HG02885 (cell line): ENCODE data around the gene TMEM50B.
A peak's percentile ranks its signal among the peaks of the same experiment; 100 is the strongest.
"Not testable (repeated sequence)": the region's sequence is repeated elsewhere in the genome, so short reads cannot be mapped to it uniquely, and the experiment has no call there.

Experiments used
- ATAC-seq: cut with Tn5 transposase; IDR thresholded peaks from one replicate; pipeline ENCODE4 v1.9.1; 2021; ENCODE audit warnings: mild to moderate bottlenecking; ENCODE audit not compliant: unreplicated experiment, poor library complexity

Gene TMEM50B

GRCh38 chr21:33478935-33479678 is 667 bp downstream of the TMEM50B start:
- peak; percentile 21 for ATAC-seq

GRCh38 chr21:33478182-33478581 is 1.6 kb downstream of the TMEM50B start:
- no peak for ATAC-seq

DNA sequence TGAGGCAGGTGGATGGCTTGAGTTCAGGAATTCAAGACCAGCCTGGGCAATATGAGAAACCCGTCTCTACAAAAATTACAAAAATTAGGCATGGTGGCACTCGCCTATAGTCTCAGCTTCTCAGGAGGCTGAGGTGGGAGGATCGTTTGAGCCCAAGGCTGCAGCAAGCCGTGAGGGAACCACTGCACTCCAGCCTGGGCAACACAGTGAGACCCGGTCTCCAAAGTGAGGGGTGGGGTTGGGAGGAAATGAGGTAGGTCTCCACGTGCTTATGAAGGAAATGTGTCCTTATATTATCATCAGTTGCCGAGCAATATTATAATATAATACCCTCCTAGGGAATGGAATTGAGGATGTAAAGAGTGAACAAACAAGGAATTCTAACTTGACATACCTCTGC is 2.7 kb downstream of the TMEM50B start:
- ATAC-seq = no peak

DNA sequence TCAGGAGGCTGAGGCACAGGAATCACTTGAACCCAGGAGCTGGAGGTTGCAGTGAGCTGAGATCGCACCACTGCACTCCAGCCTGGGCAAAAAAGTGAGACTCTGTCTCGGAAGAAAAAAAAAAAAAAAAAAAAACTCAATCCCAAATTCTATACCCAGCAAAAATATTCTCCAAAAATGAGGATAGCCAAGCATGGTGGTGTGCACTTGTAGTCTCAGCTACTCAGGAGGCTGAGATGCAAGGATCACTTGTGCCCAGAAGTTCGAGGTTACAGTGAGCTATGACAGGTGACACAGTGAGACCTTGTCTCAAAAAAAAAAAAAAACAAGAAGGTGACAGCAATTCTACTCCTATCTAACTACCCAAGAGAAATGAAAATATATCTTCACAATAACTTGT is 6.4 kb downstream of the TMEM50B start:
- ATAC-seq = no peak

- no peak for ATAC-seq
These were observed 9.1 kb downstream of the TMEM50B start for GRCh38 chr21:33470701-33471100.

DNA sequence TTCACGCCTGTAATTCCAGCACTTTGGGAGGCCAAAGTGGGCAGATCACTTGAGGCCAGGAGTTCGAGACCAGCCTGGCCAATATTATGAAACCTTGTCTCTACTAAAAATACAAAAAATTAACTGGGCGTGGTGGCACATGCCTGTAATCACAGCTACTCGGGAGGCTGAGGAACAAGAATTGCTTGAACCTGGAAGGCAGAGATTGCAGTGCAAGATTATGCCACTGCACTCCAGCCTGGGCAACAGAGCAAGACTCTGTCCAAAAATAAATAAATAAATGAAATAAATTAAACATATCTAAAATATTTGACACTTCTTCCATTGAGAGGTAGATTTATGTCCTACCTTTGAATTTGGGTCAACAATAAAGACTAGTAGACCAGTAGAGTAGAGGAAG is 10.6 kb downstream of the TMEM50B start:
- ATAC-seq = not testable (repeated sequence)

DNA sequence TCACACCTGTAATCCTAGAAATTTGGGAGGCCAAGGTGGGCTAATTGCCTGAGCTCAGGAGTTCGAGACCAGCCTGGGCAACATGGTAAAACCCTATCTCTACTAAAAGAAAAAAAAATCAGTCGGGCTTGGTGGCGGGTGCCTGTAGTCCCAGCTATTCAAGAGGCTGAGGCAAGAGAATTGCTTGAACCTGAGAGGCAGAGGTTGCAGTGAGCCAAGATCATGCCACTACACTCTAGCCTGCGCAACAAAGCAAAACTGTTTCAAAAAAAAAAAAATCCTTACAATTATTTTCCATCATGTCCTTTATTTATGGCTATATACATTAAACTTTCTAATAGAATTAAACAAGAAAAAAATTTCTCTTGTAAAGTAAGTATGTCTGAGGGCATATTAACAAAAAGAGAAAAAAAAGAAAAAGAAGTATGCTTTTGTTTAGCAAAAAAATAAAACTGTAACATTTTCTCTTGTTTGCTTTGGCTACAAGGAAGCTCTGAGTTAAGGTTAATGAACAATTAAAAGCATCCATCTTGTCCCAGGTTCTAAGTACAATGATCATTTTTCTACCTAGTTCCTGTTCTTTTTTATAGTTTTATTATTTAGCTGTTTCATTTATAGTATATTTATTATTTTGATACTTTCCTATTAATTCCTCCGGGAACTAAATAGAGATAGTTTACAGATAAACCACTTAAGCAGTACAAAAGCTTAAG is 18.1 kb downstream of the TMEM50B start:
- no peak for ATAC-seq

DNA sequence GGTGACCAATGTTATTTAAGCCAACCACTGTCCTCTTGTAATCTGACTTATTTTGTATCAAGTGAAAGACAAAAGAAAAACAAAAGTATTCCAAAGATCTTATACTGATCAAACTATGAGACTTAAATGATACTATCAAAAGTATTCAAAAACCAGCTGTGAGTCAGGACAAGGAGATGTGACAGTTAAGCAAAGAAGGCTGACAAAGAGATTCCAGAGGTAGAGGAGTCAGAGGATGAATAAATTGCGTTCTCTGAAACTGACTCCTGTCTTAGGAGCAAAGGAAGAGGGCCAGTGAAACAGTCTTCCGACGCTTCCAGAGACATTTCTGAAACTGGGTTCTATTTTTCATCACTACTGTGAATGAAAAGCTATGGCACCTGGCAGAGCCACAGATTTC is 20.9 kb downstream of the TMEM50B start:
- ATAC-seq = no peak

DNA sequence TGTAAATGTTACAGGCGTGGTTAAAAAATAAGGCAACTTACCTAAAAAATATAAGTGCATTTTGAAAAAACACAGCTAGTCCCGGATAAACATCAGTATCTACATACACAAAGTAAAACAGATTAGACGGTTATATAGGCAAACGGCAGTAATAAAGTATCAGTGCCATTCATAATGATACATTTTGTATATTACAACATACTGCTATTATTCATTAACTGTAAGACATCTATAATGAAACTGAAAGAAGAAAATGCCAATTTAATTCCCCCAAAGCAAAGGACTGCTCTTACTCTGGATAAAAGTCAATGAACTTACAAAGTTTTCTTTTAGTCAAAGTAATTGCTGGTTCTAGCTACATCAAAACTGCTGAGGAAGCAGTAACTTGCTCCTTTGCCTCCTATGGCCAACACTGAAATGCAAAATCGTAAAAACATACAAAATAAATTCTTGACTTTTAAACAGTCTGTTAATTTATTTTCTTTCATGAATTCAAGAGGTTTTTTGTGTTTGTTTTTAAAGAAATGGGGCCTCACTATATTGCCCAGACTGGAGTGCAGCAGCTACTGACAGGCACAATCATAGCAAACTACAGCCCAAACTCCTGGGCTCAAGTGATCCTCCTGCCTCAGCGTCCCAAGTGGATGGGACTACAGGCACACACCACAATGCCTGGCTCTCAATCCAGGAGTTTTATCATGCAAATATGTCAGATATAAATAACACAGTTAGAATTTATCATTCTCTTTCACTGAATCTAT is 23.9 kb downstream of the TMEM50B start:
- ATAC-seq = no peak

- no peak for ATAC-seq
These were observed 27.4 kb downstream of the TMEM50B start for GRCh38 chr21:33452362-33452761.

DNA sequence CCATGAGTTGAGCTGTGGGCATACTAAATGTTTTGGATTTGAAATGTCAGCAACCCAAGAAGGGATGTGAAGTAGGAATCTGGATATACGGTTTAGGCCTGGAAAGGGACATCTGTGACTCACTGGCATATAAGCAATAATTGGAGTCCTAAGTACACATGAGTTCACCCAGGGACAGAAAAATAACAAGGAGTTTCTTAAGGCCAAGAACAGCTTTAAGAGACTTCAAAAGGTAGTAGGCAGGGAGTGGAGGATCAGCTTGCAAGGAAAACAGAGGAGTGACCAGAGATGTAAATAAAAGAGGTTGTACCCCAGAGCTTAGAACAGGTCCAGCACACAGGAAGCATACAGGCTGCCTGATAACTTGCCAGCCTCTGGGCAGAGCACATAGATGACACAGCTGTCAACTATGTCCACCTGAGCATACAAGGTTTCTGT is 28.1 kb downstream of the TMEM50B start:
- ATAC-seq = no peak

- no peak for ATAC-seq
These were observed 30.2 kb downstream of the TMEM50B start for GRCh38 chr21:33449616-33450015.

- ATAC-seq = not testable (repeated sequence)
These were observed 33.2 kb downstream of the TMEM50B start for GRCh38 chr21:33446620-33447019.

DNA sequence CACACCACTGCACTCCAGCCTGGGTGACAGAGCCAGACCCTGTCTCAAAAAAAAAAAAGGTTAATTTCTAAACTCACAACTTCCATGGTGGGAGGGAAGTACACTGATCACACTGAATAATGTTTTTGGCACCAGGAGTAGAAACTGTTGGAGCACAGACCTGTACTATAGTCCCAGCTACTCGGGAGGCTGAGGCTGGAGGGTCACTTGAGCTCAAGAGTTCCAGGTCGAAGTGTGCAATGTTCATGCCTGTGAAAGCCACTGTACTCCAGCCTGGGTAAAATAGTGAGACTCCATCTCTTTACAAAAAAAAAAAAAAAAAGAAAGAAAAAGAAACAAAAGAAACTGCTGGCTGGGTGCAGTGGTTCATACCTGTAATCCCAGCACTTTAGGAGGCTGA is 35.3 kb downstream of the TMEM50B start:
- ATAC-seq = no peak

DNA sequence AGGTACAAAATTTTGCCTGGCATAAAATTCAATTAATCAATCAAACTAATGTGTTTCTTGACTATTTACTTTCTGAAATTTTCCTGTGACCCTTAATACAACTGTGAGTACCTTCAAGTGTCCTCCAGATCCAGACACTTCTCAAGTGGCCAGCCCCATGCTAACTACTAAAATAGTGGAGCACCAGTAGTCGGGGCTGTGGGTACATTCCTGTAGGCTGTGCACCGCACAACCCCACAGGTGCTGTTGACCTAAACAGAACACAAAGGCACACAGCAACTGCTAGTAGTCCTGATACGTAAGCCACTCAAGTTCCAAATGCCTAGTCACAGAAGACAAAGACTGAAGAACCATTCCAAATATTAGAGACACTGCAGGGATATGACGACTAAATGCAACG is 36.6 kb downstream of the TMEM50B start:
- no peak for ATAC-seq

DNA sequence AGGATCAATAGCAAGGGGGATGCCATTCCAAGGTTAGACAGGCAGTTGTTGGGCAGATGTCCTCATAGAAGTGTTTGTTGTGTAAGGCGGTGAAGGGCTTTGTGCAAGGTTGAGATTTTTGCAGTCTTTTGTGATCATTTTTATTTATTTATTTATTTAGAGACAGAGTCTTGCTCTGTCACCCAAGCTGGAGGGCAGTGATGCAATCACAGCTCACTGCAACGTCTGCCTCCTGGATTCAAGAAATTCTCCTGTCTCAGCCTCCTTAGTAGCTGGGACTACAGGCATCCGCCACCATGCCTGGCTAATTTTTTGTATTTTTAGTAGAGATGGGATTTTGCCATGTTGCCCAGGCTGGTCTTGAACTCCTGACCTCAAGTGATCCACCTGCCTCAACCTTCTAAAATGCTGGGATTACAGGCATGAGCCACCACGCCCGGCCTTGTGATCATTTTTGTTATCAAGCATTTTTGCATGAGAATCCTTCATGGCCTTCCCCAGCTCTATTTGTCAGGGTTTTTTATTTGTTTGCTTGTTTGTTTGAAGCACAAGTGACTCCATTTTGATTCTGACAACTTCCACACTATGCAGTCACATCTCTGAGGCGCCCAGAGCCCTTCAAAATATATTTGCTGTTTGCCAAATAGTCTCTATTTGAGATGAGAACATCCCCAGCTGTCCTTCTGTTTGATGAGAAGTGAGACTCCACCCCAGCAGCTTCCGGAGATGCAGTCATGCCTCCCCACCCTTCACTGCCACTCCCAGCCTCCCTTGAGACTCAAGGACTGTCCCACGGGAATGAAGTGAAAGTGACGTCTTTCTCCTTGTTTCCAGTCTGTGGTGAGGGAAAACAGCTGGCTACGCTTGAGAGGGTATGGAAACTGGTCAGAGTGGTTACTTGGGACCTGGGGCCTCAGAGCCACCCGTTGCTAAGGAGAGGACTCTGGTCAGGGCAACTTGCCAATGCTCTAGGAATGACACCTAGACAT is 38.0 kb downstream of the TMEM50B start:
- peak; percentile 79 for ATAC-seq

DNA sequence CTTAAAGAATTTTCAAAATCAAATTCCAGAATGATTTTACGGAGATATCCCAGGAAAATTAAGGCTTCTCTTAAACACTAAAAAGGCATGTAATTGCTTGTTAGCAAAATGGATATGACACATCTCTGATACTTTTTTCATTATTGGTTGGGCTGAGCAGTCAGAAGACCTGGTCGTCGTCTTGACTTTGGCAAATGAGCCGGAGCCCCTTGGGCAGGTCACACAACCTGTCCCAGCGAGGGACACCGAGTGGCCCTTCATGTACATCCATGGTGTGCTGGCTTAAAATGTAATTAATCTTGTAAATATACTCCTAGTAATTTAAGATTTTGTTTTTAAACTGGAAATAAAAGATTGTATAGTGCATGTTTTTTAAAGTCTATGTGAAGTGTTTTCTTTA is 42.6 kb downstream of the TMEM50B start:
- no peak for ATAC-seq

DNA sequence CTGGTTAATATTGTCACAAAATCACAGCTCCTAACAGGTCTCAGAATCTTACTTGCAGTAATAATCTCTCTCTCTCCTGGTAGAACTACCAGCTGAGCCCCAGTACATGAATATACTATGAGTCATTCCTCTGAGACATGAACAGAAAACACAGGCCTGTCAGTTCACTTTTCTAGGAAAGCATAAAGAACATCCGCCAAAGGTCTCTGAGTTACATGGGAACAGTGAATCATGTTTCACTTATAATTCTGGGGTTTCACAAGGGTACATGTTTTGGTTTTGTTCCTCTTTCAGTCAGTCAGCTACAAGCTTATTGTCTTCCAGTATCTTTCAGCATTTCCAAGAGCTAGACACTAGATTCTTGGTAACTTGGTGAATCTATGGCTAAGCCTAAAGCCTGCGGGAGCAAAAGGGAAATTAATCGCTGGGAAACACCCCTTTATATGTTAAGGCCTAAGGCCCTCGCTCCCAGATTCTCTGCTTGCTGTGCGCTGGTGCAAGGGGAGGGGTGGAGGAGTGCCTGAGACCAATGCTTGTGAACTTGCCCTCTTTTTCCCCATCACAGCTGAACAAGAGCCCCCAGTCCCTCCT is 44.9 kb downstream of the TMEM50B start:
- peak; percentile 91 for ATAC-seq

GRCh38 chr21:33433425-33434114 is 46.2 kb downstream of the TMEM50B start:
- ATAC-seq = no peak
